Measurements from ENCODE around the gene XAF1.

Gene XAF1

GRCh38 chr17:6711081-6711674 lies 44.7 kb upstream of the XAF1 start:
- Histone ChIP-seq H3K4me2 (ENCODE audit: low read length) (no peak overlapping the region), H3K23ac (ENCODE audit: low read length) (peak overlapping the region; percentile 60), H3K4ac (ENCODE audit: low read depth, low read length) (no peak overlapping the region), H3K56ac (ENCODE audit: low read length) (no peak overlapping the region), H3K27ac (ENCODE audit: low read depth, low read length) (no peak overlapping the region), H3K79me1 (ENCODE audit: low read length) (no peaks in the 10 kb centered on the region), H2BK120ac (ENCODE audit: low read depth, low read length) (no peak overlapping the region), H3K9ac (ENCODE audit: low read length) (no peak overlapping the region), H3K4me1 (ENCODE audit: control insufficient read depth, low read depth, low read length) (no peaks in the 10 kb centered on the region), H4K5ac (ENCODE audit: low read length) (no peak overlapping the region), H2AK5ac (ENCODE audit: low read length) (no peak overlapping the region), H3K4me3 (ENCODE audit: low read length) (no peak overlapping the region), H2BK15ac (replicated peaks; ENCODE audit: low read depth) (no peak overlapping the region), H3K36me3 (ENCODE audit: control insufficient read depth, insufficient read depth, low read length) (no peaks in the 10 kb centered on the region), H2BK5ac (ENCODE audit: low read length) (no peak overlapping the region), H3K27me3 (ENCODE audit: insufficient read depth, low read length, poor library complexity) (no peaks in the 10 kb centered on the region), H3K18ac (ENCODE audit: low read length) (no peak overlapping the region), H4K8ac (ENCODE audit: low read depth, low read length) (no peak overlapping the region), H3K79me2 (ENCODE audit: control insufficient read depth, insufficient read depth, low read length) (no peaks in the 10 kb centered on the region)
- no peak for DNase-seq
- WGBS (ENCODE audit: extremely low coverage, insufficient coverage, low lambda C conversion rate) = 100% methylated on average over 1 of the region's 7 CpGs

GRCh38 chr17:6711681-6712057 lies 44.2 kb upstream of the XAF1 start:
- no CpG with 5 or more reads among the region's 2 CpGs for WGBS (ENCODE audit: extremely low coverage, insufficient coverage, low lambda C conversion rate)
- H3K4me1 ChIP-seq (ENCODE audit: control insufficient read depth, low read depth, low read length) = no peaks in the 10 kb centered on the region

GRCh38 chr17:6712058-6712853 lies 43.6 kb upstream of the XAF1 start:
- no peak overlapping the region for H4K8ac ChIP-seq (ENCODE audit: low read depth, low read length)
- no peaks in the 10 kb centered on the region for H3K27me3 ChIP-seq (ENCODE audit: insufficient read depth, low read length, poor library complexity)
- WGBS (ENCODE audit: extremely low coverage, insufficient coverage, low lambda C conversion rate) = no CpG with 5 or more reads among the region's 11 CpGs
- H3K4me2 ChIP-seq (ENCODE audit: low read length) = no peak overlapping the region
- no peak overlapping the region for H3K9ac ChIP-seq (ENCODE audit: low read length)
- H2BK120ac ChIP-seq (ENCODE audit: low read depth, low read length) = no peak overlapping the region
- no peak overlapping the region for H3K4ac ChIP-seq (ENCODE audit: low read depth, low read length)
- no peaks in the 10 kb centered on the region for H3K36me3 ChIP-seq (ENCODE audit: control insufficient read depth, insufficient read depth, low read length)
- H3K79me1 ChIP-seq (ENCODE audit: low read length) = no peaks in the 10 kb centered on the region
- no peak overlapping the region for H2BK5ac ChIP-seq (ENCODE audit: low read length)
- no peak overlapping the region for H3K4me3 ChIP-seq (ENCODE audit: low read length)
- H3K4me1 ChIP-seq (ENCODE audit: control insufficient read depth, low read depth, low read length) = no peaks in the 10 kb centered on the region
- no peak overlapping the region for H3K18ac ChIP-seq (ENCODE audit: low read length)
- H3K79me2 ChIP-seq (ENCODE audit: control insufficient read depth, insufficient read depth, low read length) = no peaks in the 10 kb centered on the region
- H4K5ac ChIP-seq (ENCODE audit: low read length) = no peak overlapping the region
- no peak overlapping the region for H3K56ac ChIP-seq (ENCODE audit: low read length)
- no peak overlapping the region for H3K23ac ChIP-seq (ENCODE audit: low read length)
- no peak overlapping the region for H3K27ac ChIP-seq (ENCODE audit: low read depth, low read length)
- DNase-seq = peak; percentile 91
- no peak overlapping the region for H2BK15ac ChIP-seq (replicated peaks; ENCODE audit: low read depth)
- H2AK5ac ChIP-seq (ENCODE audit: low read length) = no peak overlapping the region

More at GRCh38 chr17:6711681-6712057, 44.2 kb upstream of the XAF1 start:
- Histone ChIP-seq H3K9ac (ENCODE audit: low read length) (no peak overlapping the region), H2BK120ac (ENCODE audit: low read depth, low read length) (no peak overlapping the region), H2AK5ac (ENCODE audit: low read length) (no peak overlapping the region), H4K8ac (ENCODE audit: low read depth, low read length) (no peak overlapping the region), H4K5ac (ENCODE audit: low read length) (no peak overlapping the region), H2BK5ac (ENCODE audit: low read length) (no peak overlapping the region), H2BK15ac (replicated peaks; ENCODE audit: low read depth) (no peak overlapping the region), H3K18ac (ENCODE audit: low read length) (no peak overlapping the region), H3K27ac (ENCODE audit: low read depth, low read length) (no peak overlapping the region), H3K23ac (ENCODE audit: low read length) (no peak overlapping the region), H3K4ac (ENCODE audit: low read depth, low read length) (no peak overlapping the region), H3K4me2 (ENCODE audit: low read length) (no peak overlapping the region), H3K27me3 (ENCODE audit: insufficient read depth, low read length, poor library complexity) (no peaks in the 10 kb centered on the region), H3K79me2 (ENCODE audit: control insufficient read depth, insufficient read depth, low read length) (no peaks in the 10 kb centered on the region), H3K4me3 (ENCODE audit: low read length) (no peak overlapping the region), H3K56ac (ENCODE audit: low read length) (no peak overlapping the region), H3K79me1 (ENCODE audit: low read length) (no peaks in the 10 kb centered on the region), H3K36me3 (ENCODE audit: control insufficient read depth, insufficient read depth, low read length) (no peaks in the 10 kb centered on the region)
- no peak for DNase-seq

GRCh38 chr17:6712854-6713129 lies 43.1 kb upstream of the XAF1 start:
- no CpG with 5 or more reads among the region's 14 CpGs for WGBS (ENCODE audit: extremely low coverage, insufficient coverage, low lambda C conversion rate)
- DNase-seq = no peak

GRCh38 chr17:6713130-6713917 lies 42.5 kb upstream of the XAF1 start, which contains the start of gene SLC13A5:
Gene SLC13A5 (minus strand): TSS chr17:6713369. CDS start chr17:6713333, 36 bp downstream.
- no peak within 1 kb of the TSS for H2BK15ac ChIP-seq (replicated peaks; ENCODE audit: low read depth)

More at GRCh38 chr17:6712854-6713129, 43.1 kb upstream of the XAF1 start:
- Histone ChIP-seq H2BK120ac (ENCODE audit: low read depth, low read length) (no peak overlapping the region), H2BK15ac (replicated peaks; ENCODE audit: low read depth) (no peak overlapping the region), H3K18ac (ENCODE audit: low read length) (no peak overlapping the region), H3K79me1 (ENCODE audit: low read length) (no peaks in the 10 kb centered on the region), H4K8ac (ENCODE audit: low read depth, low read length) (no peak overlapping the region), H3K36me3 (ENCODE audit: control insufficient read depth, insufficient read depth, low read length) (no peaks in the 10 kb centered on the region), H3K4me2 (ENCODE audit: low read length) (peak overlapping the region; percentile 73), H2BK5ac (ENCODE audit: low read length) (no peak overlapping the region), H3K79me2 (ENCODE audit: control insufficient read depth, insufficient read depth, low read length) (no peaks in the 10 kb centered on the region), H3K4me1 (ENCODE audit: control insufficient read depth, low read depth, low read length) (no peaks in the 10 kb centered on the region), H4K5ac (ENCODE audit: low read length) (no peak overlapping the region), H3K27me3 (ENCODE audit: insufficient read depth, low read length, poor library complexity) (no peaks in the 10 kb centered on the region), H3K27ac (ENCODE audit: low read depth, low read length) (no peak overlapping the region), H3K4ac (ENCODE audit: low read depth, low read length) (no peak overlapping the region), H3K9ac (ENCODE audit: low read length) (peak overlapping the region; percentile 60), H3K56ac (ENCODE audit: low read length) (peak overlapping the region; percentile 84), H2AK5ac (ENCODE audit: low read length) (no peak overlapping the region), H3K23ac (ENCODE audit: low read length) (no peak overlapping the region), H3K4me3 (ENCODE audit: low read length) (no peak overlapping the region)

More at GRCh38 chr17:6713130-6713917, 42.5 kb upstream of the XAF1 start, which contains the start of gene SLC13A5:
- no peak within 1 kb of the TSS for H2BK120ac ChIP-seq (ENCODE audit: low read depth, low read length)
- WGBS (ENCODE audit: extremely low coverage, insufficient coverage, low lambda C conversion rate) = no CpG with 5 or more reads among the region's 71 CpGs
- H3K9ac ChIP-seq (ENCODE audit: low read length) = peak within 1 kb of the TSS; percentile 72
- H3K4me3 ChIP-seq (ENCODE audit: low read length) = peak within 1 kb of the TSS; percentile 36
- no peak within 1 kb of the TSS for H3K27ac ChIP-seq (ENCODE audit: low read depth, low read length)
- peak; percentile 89 for DNase-seq
- H3K4ac ChIP-seq (ENCODE audit: low read depth, low read length) = no peak within 1 kb of the TSS
- no peaks in the 10 kb centered on the region for H3K79me1 ChIP-seq (ENCODE audit: low read length)
- no peak within 1 kb of the TSS for H2BK5ac ChIP-seq (ENCODE audit: low read length)
- no peak within 1 kb of the TSS for H3K18ac ChIP-seq (ENCODE audit: low read length)
- no peaks in the 10 kb centered on the region for H3K4me1 ChIP-seq (ENCODE audit: control insufficient read depth, low read depth, low read length)
- no peak within 1 kb of the TSS for H2AK5ac ChIP-seq (ENCODE audit: low read length)
- no peak within 1 kb of the TSS for H3K23ac ChIP-seq (ENCODE audit: low read length)
- H4K5ac ChIP-seq (ENCODE audit: low read length) = no peak within 1 kb of the TSS
- H3K4me2 ChIP-seq (ENCODE audit: low read length) = peak within 1 kb of the TSS; percentile 73
- H3K56ac ChIP-seq (ENCODE audit: low read length) = peak within 1 kb of the TSS; percentile 84
- H3K36me3 ChIP-seq (ENCODE audit: control insufficient read depth, insufficient read depth, low read length) = no peaks in the 10 kb centered on the region
- no peak within 1 kb of the TSS for H4K8ac ChIP-seq (ENCODE audit: low read depth, low read length)
- no peaks in the 10 kb centered on the region for H3K79me2 ChIP-seq (ENCODE audit: control insufficient read depth, insufficient read depth, low read length)
- H3K27me3 ChIP-seq (ENCODE audit: insufficient read depth, low read length, poor library complexity) = no peaks in the 10 kb centered on the region

All from mesendoderm (in vitro differentiated cells).